B cell (primary cell): Measurements from ENCODE around the gene SYNE2. TPM values are rescaled to one million over a fixed set of nuclear protein-coding genes. Genes with fewer than 3 reads are reported as not detected.

Experiments
- ATAC-seq: fragments of 200-7000 bp; cut with Tn5 transposase; one replicate; pipeline ENCODE4 v1.10.0; 2021; ENCODE audit warnings: low read depth, mild to moderate bottlenecking, moderate number of reproducible peaks, moderate library complexity
- CTCF ChIA-PET: fragments of 350-600 bp; sonication (Branson Sonifier 250); formaldehyde crosslinking; loops from one replicate; lab custom pipeline; 2021; ENCODE audit warnings: antibody characterized with exemption, inconsistent platforms; lab: Charles Lee
- POLR2A ChIA-PET: fragments of 350-600 bp; sonication (Branson Sonifier 250); formaldehyde crosslinking; loops from one replicate; lab custom pipeline; 2021; ENCODE audit warnings: antibody characterized with exemption; lab: Charles Lee
- DNase-seq: peaks from one replicate; pipeline ENCODE4 v3.0.0; 2013
- H2AFZ ChIP-seq: 2 replicates; pipeline ENCODE4 v1.6.1; 2012; ENCODE audit warnings: mild to moderate bottlenecking, low read depth, low read length; ENCODE audit not compliant: insufficient read depth, poor library complexity, severe bottlenecking
- H3K27ac ChIP-seq, 2 donors: 1 replicate in 1 of 2; 2 replicates in 1 of 2; pipeline ENCODE4 v1.5.1; 2012 to 2013; ENCODE audit warnings: low read length in 2 of 2, mild to moderate bottlenecking in 2 of 2, moderate library complexity in 1 of 2
- H3K27me3 ChIP-seq, 4 experiments: fragments of 200-600 bp in 1 of 4; sonication (generic) in 1 of 4; replicated peaks in 1 of 4; 1 replicate in 2 of 4; 2 replicates in 2 of 4; pipeline versions ENCODE4 v1.6.1 to v1.7.0; 2013 to 2016; ENCODE audit warnings: low read length in 3 of 4, mild to moderate bottlenecking in 2 of 4, mixed read lengths in 1 of 4, moderate library complexity in 1 of 4; ENCODE audit not compliant: insufficient read depth in 4 of 4, control insufficient read depth in 3 of 4; ENCODE audit errors: control extremely low read depth in 1 of 4
- H3K36me3 ChIP-seq, 2 experiments: replicated peaks in 1 of 2; 1 replicate in 1 of 2; 2 replicates in 1 of 2; pipeline versions ENCODE4 v1.6.1 to v1.7.1; 2013; ENCODE audit warnings: low read length in 1 of 2; ENCODE audit not compliant: insufficient read depth in 2 of 2, control insufficient read depth in 1 of 2; ENCODE audit errors: control extremely low read depth in 1 of 2, extremely low read depth in 1 of 2
- H3K4me1 ChIP-seq, 2 donors: fragments of 200-600 bp in 1 of 2; sonication (generic) in 1 of 2; 1 replicate in 1 of 2; 2 replicates in 1 of 2; pipeline versions ENCODE4 v1.5.1 to v1.6.1; 2013 to 2017; ENCODE audit warnings: low read length in 2 of 2; ENCODE audit not compliant: control insufficient read depth in 2 of 2, insufficient read depth in 2 of 2
- H3K4me2 ChIP-seq: replicated peaks from 2 replicates; pipeline ENCODE3; 2012; ENCODE audit warnings: mild to moderate bottlenecking, low read depth, low read length; ENCODE audit not compliant: poor library complexity, severe bottlenecking
- H3K4me3 ChIP-seq, 5 experiments: fragments of 200-600 bp in 1 of 5; sonication (generic) in 1 of 5; 1 replicate in 3 of 5; 2 replicates in 2 of 5; pipeline versions ENCODE4 v1.5.1 to v1.7.0; 2011 to 2016; ENCODE audit warnings: low read length in 4 of 5, mild to moderate bottlenecking in 4 of 5, low read depth in 2 of 5, control low read depth in 1 of 5, moderate library complexity in 1 of 5; ENCODE audit not compliant: insufficient read depth in 1 of 5; ENCODE audit errors: control extremely low read depth in 1 of 5, extremely low read depth in 1 of 5
- H3K79me2 ChIP-seq: fragments of 200-600 bp; sonication (generic); one replicate; pipeline ENCODE4 v1.6.0; 2016; ENCODE audit warnings: low read length; ENCODE audit not compliant: control insufficient read depth, insufficient read depth
- H3K9ac ChIP-seq: fragments of 200-600 bp; sonication (generic); 2 replicates; pipeline ENCODE4 v1.6.1; 2017; ENCODE audit warnings: mild to moderate bottlenecking, low read length, moderate library complexity
- H3K9me3 ChIP-seq, 3 donors: one replicate each; pipeline versions ENCODE4 v1.6.1 to v1.7.1; 2013; ENCODE audit warnings: low read length in 2 of 3; ENCODE audit not compliant: control insufficient read depth in 2 of 3, insufficient read depth in 1 of 3; ENCODE audit errors: control extremely low read depth in 1 of 3
- H4K20me1 ChIP-seq: 2 replicates; pipeline ENCODE4 v1.6.0; 2012; ENCODE audit warnings: mild to moderate bottlenecking, low read length; ENCODE audit not compliant: insufficient read depth, control insufficient read depth, poor library complexity, severe bottlenecking
- H3K27ac Mint-ChIP-seq: one replicate; pipeline ENCODE4 v1.8.0; 2021; ENCODE audit warnings: mixed read lengths
- H3K27me3 Mint-ChIP-seq: one replicate; pipeline ENCODE4 v1.8.0; 2021; ENCODE audit warnings: mixed read lengths
- H3K4me1 Mint-ChIP-seq: one replicate; pipeline ENCODE4 v1.8.0; 2021; ENCODE audit warnings: mixed read lengths
- H3K4me3 Mint-ChIP-seq: one replicate; pipeline ENCODE4 v1.8.0; 2021; ENCODE audit warnings: mixed read lengths
- H3K9me3 Mint-ChIP-seq: one replicate; pipeline ENCODE4 v1.8.0; 2022; ENCODE audit warnings: mixed read lengths; ENCODE audit not compliant: insufficient read depth
- CTCF ChIP-seq: fragments of 200-600 bp; IDR thresholded peaks from one replicate; pipeline ENCODE4 v1.8.0; 2022; ENCODE audit warnings: antibody characterized with exemption, mild to moderate bottlenecking
- EZH2 ChIP-seq: IDR thresholded peaks from 2 replicates; pipeline ENCODE4 v1.6.1; 2012; ENCODE audit warnings: borderline replicate concordance, low read depth, mild to moderate bottlenecking, moderate library complexity, low read length; ENCODE audit not compliant: insufficient read depth, poor library complexity, severe bottlenecking
- WGBS: methylation state at CpG from one replicate; pipeline ENCODE4 v1.1.5; 2013; ENCODE audit warnings: missing lambda C conversion rate; ENCODE audit not compliant: insufficient coverage; 5-methylcytosine and 5-hydroxymethylcytosine counted together
- intact Hi-C: fragments of 100-400 bp; cut with micrococcal nuclease; formaldehyde crosslinking; loops from one replicate; pipeline ENCODE4 v1.10.0; 2022
- polyA plus RNA-seq: library from polyadenylated mRNA; depleted of rRNA; stranded (reverse); fragments of >200 nt; gene quantifications from 2 replicates; pipeline ENCODE4 v1.2.3, GENCODE V29; 2012
- total RNA-seq, 2 donors: library from RNA; stranded (reverse); fragments of 120-200 nt in 1 of 2; gene quantifications; 1 replicate in 1 of 2; 2 replicates in 1 of 2; pipeline versions ENCODE4 v1.2.3 to v1.2.4, GENCODE V29; 2013 to 2022

Gene SYNE2
- total and polyA plus RNA-seq, 2 donors (not counting 1 experiment from before 2014, with no cell fraction given), result 39.5 to 105 TPM

GRCh38 chr14:64218344-64219240 lies 365.8 kb downstream of the SYNE2 start:
- Mint-ChIP-seq H3K4me3 (peak overlapping the region; percentile 61), H3K27ac (peak overlapping the region; percentile 78), H3K27me3 (no peaks in the 10 kb centered on the region)

More at GRCh38 chr14:64218344-64219240, 365.8 kb downstream of the SYNE2 start:
- Histone ChIP-seq H3K4me1 (peaks cover 57 to 61% of the 10 kb centered on the region in 2 donors), H4K20me1 (no peaks in the 10 kb centered on the region), H3K36me3 (peaks cover 3 to 49% of the 10 kb centered on the region in 2 experiments), H3K27ac (peak overlapping the region in 1 of 2 donors; percentile 19), H2AFZ (peak overlapping the region; percentile 6), H3K79me2 (no peaks in the 10 kb centered on the region), H3K4me2 (peak overlapping the region; percentile 48), H3K27me3 (no peaks in the 10 kb centered on the region), H3K9me3 (no peaks in the 10 kb centered on the region), H3K9ac (peak overlapping the region; percentile 26), H3K4me3 (no peak overlapping the region)
- no peak for ATAC-seq
- H3K9me3 Mint-ChIP-seq, result no peaks in the 10 kb centered on the region
- CTCF ChIA-PET, result interaction anchor here (0.8 to 4.7 kb wide), 8 partner anchors 9 to 208 kb away, joined by 3 to 24 read pairs (median 6); partner anchors contain the start of gene ESR2
- 75% methylated on average over 7 of the region's 15 CpGs for WGBS
- POLR2A ChIA-PET, result interaction anchor here (1.0 to 2.4 kb wide), 3 partner anchors 13 to 76 kb away, joined by 3 to 22 read pairs (median 3); no protein-coding TSS in a partner anchor
- DNase-seq, result peak; percentile 30
- H3K4me1 Mint-ChIP-seq, result peaks cover 64% of the 10 kb centered on the region
- intact Hi-C loops, result no loop called here
- TF ChIP-seq CTCF (no peak), EZH2 (no peak)
